PFSK-1 (cell line): ENCODE measurements around the gene AJUBA.

ENCODE experiments used
- FOXP2 ChIP-seq: optimal IDR thresholded peaks from 2 replicates; pipeline ENCODE3; 2011; ENCODE audit warnings: borderline replicate concordance, control low read depth, inconsistent platforms; ENCODE audit not compliant: insufficient read depth; ENCODE audit errors: extremely low read length, extremely low read depth
- POLR2AphosphoS5 ChIP-seq: IDR thresholded peaks from 2 replicates; pipeline ENCODE4 v1.6.1; 2012; ENCODE audit warnings: low read depth, mild to moderate bottlenecking, control low read depth, low read length, moderate library complexity
- REST ChIP-seq, 2 experiments: IDR thresholded peaks; 2 replicates each; pipeline versions ENCODE4 v1.6.1 to v1.8.0; 2011 to 2012; ENCODE audit warnings: low read depth in 2 of 2, low read length in 2 of 2, control low read depth in 1 of 2, inconsistent platforms in 1 of 2, mild to moderate bottlenecking in 1 of 2, moderate library complexity in 1 of 2; ENCODE audit not compliant: insufficient read depth in 1 of 2
- SIN3A ChIP-seq: IDR thresholded peaks from 2 replicates; pipeline ENCODE4 v1.6.1; 2012; ENCODE audit warnings: mild to moderate bottlenecking, low read length, moderate library complexity, borderline replicate concordance; ENCODE audit not compliant: insufficient read depth
- TAF1 ChIP-seq: IDR thresholded peaks from 2 replicates; pipeline ENCODE4 v1.6.1; 2012; ENCODE audit warnings: low read length, control low read depth, borderline replicate concordance; ENCODE audit not compliant: insufficient read depth

The AJUBA gene

DNA sequence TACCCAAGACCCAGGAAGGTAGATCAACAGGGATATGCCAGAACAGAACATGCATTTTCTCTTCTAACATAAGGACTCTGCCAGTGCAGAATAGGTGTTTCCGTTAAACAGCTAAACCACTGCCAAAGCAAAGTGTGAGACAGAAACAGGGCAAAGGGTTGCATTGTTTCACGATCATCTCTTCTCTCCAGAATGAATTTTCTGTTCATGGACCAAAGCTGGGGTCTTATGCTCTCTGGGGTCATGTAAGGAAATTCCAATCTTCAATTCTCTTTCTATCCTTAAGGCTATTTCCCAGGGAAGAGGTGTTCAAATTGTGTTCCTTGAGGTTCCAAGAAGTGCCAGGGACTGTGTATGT is 41.4 kb upstream of the AJUBA start:
- TF ChIP-seq TAF1, result no peak
- TF ChIP-seq FOXP2, result no peak
- no peak for TF ChIP-seq POLR2AphosphoS5
- no peak for TF ChIP-seq REST (IDR thresholded peaks at IDR 0.05; ENCODE audit: insufficient read depth in 1 of 2, low read depth in 2 of 2, low read length in 2 of 2)
- TF ChIP-seq SIN3A, result no peak

GRCh38 chr14:23023022-23023794 is 40.9 kb upstream of the AJUBA start:
- no peak for TF ChIP-seq TAF1
- TF ChIP-seq FOXP2, result no peak
- no peak for TF ChIP-seq SIN3A
- no peak for TF ChIP-seq REST (IDR thresholded peaks at IDR 0.05; ENCODE audit: insufficient read depth in 1 of 2, low read depth in 2 of 2, low read length in 2 of 2)
- no peak for TF ChIP-seq POLR2AphosphoS5

DNA sequence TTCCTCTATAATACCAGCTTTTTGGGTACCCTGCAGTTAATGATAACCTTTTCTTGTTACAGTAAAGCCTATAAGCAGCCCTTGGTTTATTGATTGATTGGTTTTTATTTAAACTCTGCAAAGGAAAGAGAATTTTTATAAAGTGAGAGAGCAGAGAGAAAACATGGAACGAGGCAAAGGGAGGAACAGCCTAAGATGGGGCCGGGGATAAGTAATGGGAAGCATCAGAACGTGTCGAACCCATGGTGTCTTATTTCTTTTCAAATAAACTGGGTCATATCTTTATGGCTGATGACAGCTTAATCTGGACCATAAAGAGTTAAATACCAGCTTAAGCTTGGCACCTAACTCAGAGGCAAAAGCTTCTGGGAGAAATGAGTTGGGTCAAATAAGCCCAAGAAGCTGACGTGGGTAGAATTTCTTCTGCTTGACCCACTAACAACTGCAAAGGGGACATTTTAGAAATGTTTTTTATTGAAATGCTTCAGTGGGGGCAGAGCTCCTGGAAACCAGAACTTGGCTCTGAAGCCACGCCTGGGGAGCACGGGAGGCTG is 39.6 kb upstream of the AJUBA start:
- no peak for TF ChIP-seq REST (IDR thresholded peaks at IDR 0.05; ENCODE audit: insufficient read depth in 1 of 2, low read depth in 2 of 2, low read length in 2 of 2)
- no peak for TF ChIP-seq TAF1
- no peak for TF ChIP-seq POLR2AphosphoS5
- TF ChIP-seq SIN3A, result no peak
- TF ChIP-seq FOXP2, result no peak

DNA sequence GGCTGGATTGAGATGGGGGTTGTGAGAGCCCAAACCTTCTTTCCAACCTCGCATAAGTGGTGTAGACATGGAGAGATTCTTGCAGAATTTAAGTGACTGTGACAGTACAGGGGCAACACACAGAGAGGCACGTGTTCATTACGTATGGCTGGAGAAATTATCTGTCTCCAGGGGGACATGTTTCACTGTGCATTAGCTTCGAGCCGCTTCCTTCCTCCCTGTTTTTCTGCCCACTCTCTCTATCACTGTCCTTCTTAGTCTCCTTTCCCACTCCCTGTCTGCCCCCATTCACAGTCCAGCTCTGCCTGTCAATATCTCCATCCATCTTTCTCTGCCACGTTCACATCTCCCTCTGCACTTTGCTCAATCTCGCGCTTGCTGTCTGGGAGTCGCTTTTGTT is 39.1 kb upstream of the AJUBA start:
- TF ChIP-seq POLR2AphosphoS5 (no peak), FOXP2 (no peak), SIN3A (no peak), REST (IDR thresholded peaks at IDR 0.05; ENCODE audit: insufficient read depth in 1 of 2, low read depth in 2 of 2, low read length in 2 of 2) (no peak), TAF1 (no peak)
